ELR (cell line): Measurements from ENCODE around the gene TRIP13.
"Not testable (repeated sequence)": the region's sequence is repeated elsewhere in the genome, so short reads cannot be mapped to it uniquely, and the experiment has no call there.

Experiments used
- DNase-seq: peaks from one replicate; pipeline ENCODE4 v3.0.0-alpha.2; 2015; ENCODE audit warnings: low read depth

TRIP13 gene, protein sequence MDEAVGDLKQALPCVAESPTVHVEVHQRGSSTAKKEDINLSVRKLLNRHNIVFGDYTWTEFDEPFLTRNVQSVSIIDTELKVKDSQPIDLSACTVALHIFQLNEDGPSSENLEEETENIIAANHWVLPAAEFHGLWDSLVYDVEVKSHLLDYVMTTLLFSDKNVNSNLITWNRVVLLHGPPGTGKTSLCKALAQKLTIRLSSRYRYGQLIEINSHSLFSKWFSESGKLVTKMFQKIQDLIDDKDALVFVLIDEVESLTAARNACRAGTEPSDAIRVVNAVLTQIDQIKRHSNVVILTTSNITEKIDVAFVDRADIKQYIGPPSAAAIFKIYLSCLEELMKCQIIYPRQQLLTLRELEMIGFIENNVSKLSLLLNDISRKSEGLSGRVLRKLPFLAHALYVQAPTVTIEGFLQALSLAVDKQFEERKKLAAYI

DNA sequence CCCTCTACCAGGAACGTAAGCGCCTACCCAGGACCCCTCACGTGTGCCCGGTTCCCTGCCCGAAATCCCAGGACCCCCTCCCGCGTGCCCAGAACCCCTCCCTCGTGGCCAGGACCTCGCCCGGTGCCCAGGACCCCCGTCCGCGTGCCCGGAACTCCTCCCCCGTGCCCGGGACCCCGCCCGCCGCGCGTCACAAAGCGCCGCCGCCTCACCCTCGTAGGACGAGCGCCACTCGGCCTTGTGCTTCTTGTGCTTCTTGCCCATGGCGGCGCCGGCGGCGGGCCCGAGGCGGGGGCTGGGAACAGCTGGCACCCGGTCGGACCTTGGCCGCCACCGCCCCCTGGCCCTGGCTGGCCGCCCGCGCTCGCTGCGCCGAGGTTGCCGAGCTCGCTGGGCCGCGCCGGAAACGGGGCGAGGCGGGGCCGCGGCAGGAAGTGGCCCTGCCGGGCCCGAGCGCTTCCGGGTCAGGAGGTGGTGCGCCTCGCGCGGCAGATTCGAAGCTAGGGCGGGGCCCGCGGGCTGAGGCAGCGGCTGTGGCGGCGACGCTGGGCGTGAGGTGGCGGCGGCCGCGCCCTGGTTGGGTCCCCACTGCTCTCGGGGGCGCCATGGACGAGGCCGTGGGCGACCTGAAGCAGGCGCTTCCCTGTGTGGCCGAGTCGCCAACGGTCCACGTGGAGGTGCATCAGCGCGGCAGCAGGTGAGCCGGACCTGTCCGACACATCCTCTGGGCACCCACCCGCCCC, at the start of gene TRIP13, which contains the start of gene BRD9:
Gene TRIP13, plus strand, starts transcription at position 491 of the 743 bp plus-strand sequence. Its CDS starts 115 bp downstream, at position 606.
Gene BRD9, minus strand, starts transcription at position 408 of the 743 bp plus-strand sequence. Its CDS starts 144 bp downstream, at position 264.
- peak; percentile 87 for DNase-seq

DNA sequence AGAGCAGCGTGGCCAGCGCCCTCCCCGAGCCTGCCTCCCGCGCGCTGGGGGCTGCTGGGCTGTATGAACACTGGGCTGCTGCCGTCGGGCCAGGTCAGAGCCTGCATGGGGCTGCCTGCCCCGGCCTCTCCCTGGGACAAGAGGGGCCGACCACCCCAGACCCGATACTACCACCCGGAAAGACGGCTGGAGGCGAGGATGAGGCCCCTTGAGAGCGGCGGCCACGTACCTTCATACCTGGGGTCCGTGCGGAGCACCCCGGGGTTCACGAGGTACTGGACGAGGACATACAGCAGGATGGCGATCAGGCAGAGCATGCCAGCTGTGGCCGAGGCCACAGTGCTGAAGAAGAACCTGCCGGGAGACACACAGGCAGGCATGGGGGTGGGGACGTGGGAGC, 49.3 kb upstream of the TRIP13 start:
- DNase-seq: not testable (repeated sequence)

DNA sequence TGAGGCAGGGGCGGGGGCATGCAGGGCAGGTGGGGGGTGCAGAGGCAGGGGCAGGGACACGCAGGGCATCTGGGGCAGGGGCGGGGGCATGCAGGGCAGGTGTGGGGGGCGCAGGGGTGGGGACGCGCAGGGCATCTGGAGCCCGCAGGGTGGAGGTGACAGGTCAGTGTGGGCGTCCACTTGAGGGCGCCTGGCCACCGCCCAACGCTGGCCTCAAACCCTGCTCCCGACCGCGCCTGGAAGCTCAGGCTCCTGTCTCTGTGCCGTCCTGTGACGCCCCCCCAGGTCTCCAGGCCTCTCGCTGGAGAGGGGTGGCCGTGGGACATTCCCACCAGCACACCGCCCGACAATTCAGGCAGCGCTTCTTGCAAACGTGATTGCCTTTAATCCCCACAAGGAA, 48.8 kb upstream of the TRIP13 start:
- DNase-seq: not testable (repeated sequence)

DNA sequence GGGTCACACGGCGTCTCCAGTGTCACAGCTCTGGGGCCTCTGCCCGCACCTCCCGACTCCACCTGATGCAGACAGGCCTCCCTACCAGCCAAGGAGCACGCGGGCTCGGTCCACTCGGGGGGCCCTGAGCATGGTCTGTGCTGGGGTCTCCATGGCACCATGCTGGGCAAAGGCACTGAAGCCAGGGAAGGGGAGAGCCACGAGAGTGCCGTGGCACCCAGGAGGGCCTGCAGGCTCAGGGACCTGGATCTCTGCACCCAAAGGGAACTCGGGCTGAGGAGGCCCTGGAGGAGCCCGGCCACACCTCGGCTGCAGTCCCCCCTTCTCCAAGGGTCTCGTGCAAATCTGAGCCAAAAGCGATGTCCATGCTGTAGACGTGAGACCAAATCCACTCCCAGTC, 48.3 kb upstream of the TRIP13 start:
- DNase-seq: not testable (repeated sequence)

DNA sequence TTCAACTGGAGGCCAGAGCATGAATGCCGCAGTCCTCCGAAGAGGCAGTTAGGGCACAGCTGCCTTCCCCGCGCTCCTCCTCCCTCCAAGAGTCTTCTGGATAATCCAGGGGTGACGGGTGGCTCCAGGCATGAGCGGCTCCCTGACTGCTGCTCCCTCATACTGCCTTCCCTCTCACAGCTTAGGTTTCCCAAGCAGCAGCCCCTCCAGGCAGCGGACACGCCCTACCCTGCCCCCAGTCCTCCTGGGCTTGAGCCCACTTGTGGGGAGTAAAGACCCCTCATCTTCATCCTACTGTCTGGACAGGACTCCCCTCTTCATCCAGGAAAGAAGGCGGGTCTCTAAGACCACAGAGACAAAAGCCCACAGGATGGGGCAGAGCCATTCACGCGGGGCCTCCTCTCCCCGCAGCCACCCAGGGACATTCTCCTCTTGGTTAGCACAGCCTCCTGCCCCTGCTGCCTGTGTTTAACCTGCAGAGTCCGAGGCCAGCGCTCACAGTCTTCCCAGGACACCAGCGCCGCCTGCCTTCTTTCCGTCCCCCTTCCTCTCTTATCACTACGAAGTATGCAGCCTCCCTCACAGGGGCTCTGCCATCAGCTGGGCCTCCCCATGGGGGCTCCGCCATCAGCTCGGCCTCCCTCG, 47.5 kb upstream of the TRIP13 start:
- not testable (repeated sequence) for DNase-seq

DNA sequence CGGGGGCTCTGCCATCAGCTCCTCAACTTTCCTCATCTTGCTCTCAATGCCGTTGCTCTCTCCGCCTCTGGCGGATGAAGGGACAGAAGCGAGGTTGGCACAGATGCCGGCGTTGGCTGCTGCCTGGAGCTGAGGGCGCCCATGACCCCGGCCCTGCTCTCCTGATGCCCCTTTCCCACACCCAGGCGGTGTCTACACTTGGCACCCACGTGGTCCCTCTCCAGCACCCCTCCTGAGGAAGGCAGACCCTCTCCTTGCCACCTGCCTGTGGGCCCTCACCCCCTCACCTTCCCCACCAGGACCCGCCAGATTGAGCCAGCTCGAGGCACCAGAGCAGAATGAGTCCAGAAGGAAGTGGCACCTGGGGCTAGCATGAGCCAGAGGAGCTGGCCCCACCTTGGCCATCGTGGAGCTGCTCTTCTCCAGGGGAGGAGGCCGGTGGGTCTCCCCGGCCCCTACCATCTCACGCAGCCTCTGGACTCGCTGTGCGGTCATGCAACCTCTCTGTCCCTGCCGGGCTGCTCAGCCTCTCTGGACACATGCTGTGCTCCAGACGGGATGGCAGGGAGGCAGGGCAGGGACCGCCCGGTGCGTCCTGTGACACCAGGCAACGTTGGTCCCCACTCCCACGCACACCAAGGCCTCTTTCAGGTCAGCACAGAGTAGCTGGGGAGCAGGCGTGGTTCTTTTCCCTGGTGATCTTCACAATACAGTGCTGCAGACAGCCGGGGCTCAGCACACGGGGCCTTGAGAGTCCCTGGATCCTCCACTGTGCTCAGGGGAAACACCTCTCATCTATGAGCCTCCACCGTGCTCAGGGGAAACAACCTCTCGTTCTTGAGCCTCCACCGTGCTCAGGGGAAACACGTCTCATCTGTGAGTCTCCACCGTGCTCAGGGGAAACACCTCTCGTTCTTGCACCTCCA, 46.7 kb upstream of the TRIP13 start:
- DNase-seq: not testable (repeated sequence)

DNA sequence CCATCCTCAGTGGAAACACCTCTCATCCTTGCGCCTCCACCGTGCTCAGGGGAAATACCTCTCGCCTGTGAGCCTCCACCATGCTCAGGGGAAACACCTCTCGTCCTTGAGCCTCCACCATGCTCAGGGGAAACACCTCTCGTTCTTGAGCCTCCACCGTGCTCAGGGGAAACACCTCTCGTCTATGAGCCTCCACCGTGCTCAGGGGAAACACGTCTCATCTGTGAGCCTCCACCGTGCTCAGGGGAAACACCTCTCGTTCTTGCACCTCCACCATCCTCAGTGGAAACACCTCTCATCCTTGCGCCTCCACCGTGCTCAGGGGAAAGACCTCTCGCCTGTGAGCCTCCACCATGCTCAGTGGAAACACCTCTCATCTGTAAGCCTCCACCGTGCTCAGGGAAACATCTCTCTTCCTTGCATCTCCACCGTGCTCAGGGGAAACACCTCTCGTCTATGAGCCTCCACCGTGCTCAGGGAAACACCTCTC, 46.0 kb upstream of the TRIP13 start:
- not testable (repeated sequence) for DNase-seq

DNA sequence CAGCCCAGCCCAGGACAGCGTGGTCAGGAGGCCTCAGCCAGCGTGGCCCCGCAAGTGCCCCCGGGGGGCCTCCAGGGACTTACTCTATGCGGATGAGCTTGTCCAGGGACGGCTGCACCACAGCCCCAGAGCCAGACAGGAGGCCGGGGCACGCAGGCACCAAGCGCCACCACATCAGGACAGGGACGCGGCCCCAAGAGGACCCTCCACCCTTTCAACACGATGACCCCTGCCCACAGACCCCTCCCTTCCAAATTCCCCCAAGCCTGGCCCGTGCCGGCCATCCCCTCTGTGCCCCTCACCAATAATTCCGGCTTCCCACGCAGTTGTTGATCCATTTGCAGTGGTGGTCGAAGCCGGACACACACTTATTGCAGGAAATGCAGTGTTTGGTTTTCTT, 45.5 kb upstream of the TRIP13 start:
- DNase-seq: not testable (repeated sequence)

DNA sequence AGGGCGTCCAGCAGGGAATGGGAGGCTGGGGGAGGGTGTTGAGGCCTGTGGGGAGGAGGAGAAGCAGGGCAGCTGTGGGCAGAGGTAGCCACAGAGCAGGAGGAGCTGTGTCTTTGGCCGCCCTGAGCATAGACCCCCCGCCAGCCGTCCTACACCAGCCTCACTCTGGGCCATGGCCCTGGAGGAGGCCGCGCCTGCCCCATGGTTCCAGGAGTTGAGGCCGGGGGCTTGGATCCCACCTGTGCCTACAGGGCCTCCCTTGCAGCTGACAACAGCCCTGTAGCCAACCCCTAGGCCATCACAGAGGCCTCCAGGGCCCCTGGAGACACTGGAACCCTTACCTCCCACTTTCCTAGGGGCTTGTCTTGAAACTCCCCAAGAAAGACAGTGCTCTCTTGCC, 44.9 kb upstream of the TRIP13 start:
- DNase-seq: not testable (repeated sequence)

DNA sequence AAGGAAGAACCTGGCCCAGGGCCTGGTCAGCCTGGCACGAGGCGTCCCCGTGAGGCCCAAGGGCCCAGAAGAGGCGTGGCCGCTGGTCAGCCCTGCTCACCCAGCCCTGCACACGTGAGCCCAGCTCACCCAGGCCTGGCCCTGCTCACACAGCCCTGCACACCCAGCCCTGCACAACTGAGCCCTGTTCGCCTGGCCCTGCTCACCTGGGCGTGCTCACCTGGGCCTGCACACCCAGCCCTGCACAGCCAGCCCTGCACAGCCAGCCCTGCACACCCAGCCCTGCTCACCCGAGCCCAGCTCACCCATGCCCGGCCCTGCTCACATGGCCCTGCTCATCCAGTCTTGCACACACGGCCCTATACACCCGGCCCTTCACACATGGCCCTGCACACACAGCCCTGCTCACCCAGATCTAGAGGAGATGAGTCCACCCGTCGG, 44.0 kb upstream of the TRIP13 start:
- no peak for DNase-seq

DNA sequence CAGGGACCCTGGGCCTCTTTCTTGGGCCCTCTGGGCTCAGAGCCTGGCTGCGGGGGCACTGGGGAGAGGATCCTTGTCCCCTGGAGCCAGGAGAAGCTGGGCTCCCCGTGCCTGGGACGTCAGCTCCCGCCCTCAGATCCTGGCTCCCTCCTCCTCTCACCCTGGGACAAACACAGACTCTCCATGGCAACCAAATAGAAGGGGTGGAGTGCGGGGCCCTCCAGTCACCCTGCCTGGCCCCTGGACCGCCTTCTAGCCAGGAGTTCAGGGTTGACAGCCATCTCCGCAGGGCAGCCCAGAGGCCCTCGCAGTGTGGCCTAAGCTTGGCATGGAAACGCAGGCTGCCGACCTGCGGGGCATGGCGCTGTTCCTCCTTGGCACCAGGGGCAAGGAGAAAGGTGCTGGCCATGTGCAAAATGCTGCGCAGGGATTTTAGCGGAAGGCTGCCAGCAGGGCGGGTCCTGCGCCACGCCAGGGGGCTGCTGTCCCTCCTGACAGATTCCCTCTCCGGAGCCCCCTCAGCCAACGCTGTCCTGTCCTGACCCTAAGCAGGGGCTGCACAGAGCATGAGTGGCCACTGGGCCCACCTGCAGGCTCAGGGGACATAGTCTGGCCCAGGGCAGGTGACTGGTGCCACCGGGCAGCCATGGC, 42.9 kb upstream of the TRIP13 start:
- no peak for DNase-seq

DNA sequence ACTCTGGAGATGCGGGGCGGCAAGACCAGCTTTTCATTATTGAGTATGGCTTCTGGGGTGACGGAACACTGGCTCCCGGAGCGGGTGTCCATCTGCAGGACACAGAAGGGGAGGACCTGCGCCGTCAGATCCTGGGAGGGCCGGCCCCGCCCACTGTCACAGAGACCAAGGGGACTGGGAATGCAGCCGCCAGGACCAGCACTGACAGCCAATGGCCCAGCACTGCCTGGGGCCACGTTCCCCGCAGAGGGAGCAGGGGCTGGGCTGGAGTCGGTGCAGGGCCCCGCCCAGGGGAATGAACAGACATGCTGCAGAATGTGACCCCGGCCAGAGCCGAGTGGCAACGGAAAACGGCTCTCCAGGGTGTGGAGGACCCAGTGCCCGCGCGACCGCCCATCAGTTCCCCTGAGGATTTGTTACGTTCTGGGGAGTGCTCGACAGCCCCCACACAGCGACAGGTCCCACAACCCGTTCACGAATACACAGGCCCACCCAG, 42.1 kb upstream of the TRIP13 start, which contains the start of gene ZDHHC11:
Gene ZDHHC11, minus strand, starts transcription at position 476 of the 496 bp plus-strand sequence. Its CDS starts 384 bp downstream, at position 92.
- DNase-seq: no peak

DNA sequence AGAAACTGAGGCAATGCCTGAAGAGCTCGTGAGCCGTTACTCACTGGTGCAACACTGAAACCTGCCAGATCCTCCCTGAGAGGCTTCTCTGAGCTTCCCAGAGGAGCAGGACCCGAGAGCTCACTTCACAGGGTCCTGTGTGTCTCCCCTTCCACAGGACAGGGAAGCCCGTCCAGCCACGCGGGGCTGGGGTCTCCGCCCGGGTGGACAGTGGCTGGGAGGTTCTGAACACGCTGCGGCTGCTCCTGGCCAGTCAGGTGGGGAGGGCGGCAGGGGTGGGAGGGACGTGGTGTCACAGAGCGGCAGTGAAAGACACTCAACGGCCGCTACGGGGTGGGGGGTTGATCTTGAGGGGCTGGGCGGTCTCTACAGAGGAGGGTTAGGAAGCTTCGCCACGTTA, 41.6 kb upstream of the TRIP13 start:
- DNase-seq: no peak

DNA sequence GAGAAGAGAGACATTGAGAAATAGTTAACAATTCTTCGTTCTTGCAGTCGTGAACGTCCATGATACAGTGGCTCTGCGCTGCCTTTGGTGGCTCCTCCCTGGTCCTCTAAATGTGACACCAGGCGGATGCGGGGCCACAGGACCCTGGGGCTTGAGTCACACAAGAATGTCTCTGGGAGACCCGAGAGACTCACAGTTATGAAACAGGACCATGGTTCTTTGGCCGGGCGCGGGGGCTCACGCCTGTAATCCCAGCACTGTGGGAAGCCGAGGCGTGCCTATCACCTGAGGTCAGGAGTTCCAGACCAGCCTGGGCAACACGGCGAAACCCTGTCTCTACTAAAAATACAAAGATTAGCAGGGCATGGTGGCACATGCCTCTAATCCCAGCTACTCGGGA, 41.1 kb upstream of the TRIP13 start:
- DNase-seq: no peak

DNA sequence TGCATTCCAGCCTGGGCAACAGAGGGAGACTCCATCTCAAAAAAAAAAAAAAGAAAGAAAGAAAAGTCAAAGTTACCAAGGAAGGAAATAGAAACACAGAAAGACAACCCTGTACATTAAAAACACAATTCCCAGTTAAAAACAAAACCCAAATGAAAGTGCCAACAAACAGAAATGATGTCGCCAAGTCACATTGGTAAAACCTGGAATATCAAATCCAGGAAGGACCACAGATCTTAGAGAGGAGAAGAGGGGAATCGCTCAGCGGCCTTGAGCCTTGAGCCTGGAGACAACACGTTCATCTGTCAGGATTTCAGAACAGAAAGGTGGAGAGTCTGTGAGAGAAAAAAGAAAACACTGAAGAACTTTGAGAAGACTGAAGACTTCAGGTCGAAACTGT, 40.7 kb upstream of the TRIP13 start:
- no peak for DNase-seq

DNA sequence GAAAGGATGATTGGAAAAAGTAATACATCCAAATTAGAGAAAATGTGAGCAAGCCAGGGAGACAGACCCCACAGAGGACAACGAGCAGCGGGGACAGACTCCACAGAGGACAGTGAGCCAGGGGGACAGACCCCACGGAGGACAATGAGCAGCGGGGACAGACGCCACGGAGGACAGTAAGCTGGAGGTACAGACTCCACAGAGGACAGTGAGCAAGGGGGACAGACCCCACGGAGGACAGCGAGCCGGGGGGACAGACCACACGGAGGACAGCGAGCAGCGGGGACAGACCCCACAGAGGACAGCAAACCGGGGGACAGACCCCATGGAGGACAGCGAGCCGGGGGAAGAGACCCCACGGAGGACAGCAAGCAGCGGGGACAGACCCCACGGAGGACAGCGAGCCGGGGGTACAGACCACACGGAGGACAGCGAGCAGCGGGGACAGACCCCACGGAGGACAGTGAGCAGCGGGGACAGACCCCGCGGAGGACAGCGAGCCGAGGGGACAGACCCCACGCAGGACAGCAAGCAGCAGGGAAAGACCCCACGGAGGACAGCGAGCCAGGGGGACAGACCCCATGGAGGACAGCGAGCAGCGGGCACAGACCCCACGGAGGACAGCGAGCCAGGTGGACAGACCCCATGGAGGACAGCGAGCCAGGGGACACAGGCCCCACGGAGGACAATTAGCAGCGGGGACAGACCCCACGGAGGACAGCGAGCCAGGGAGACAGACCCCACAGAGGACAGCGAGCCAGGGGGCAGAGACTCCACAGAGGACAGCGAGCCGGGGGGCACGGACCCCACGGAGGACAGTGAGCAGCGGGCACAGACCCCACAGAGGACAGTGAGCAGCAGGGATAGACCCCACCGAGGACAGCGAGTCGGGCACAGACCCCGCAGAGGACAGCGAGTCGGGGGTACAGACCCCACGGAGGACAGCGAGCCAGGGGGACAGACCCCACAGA, 40.0 kb upstream of the TRIP13 start:
- no peak for DNase-seq

DNA sequence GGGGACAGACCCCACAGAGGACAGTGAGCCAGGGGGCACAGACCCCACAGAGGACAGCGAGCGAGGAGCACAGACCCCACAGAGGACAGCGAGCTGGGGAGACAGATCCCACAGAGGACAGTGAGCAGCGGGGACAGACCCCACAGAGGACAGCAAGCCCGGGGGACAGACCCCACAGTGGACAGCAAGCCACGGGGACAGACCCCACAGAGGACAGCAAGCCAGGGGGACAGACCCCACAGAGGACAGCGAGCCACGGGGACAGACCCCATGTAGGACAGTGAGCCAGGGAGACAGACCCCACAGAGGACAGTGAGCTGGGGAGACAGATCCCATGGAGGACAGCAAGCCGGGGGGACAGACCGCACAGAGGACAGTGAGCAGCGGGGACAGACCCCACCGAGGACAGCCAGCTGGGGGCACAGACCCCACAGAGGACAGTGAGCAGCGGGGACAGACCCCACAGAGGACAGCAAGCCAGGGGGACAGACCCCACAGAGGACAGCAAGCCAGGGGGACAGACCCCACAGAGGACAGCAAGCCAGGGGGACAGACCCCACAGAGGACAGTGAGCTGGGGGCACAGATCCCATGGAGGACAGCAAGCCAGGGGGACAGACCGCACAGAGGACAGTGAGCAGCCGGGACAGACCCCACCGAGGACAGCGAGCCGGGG, 39.1 kb upstream of the TRIP13 start:
- DNase-seq: not testable (repeated sequence)

DNA sequence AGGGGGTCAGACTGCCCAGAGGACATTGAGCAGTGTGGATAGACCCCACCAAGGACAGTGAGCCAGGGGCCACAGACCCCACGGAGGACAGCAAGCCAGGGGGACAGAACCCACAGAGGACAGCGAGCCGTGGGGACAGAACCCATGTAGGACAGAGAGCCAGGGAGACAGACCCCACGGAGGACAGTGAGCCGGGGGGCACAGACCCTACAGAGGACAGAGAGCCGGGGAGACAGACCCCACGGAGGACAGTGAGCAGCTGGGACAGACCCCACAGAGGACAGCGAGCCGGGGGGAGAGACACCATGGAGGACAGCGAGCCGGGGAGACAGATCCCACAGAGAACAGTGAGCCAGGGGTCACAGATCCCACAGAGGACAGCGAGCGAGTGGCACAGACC, 38.5 kb upstream of the TRIP13 start:
- DNase-seq: no peak
